ENCODE measurements around the gene KRT33B.
A peak's percentile ranks its signal among the peaks of the same experiment; 100 is the strongest.

Gene KRT33B

GRCh38 chr17:41322903-41323895 lies 46.4 kb downstream of the KRT33B start:
- ATAC-seq (no peak), DNase-seq (no peak)

- ATAC-seq (peak; percentile 45), DNase-seq (no peak)
Observed at GRCh38 chr17:41322094-41322902, 47.3 kb downstream of the KRT33B start.

- no peak for DNase-seq
- no peak for ATAC-seq
Observed at GRCh38 chr17:41318231-41318630, 51.4 kb downstream of the KRT33B start.

GRCh38 chr17:41315814-41316445 lies 53.7 kb downstream of the KRT33B start:
- ATAC-seq (no peak), DNase-seq (no peak)

GRCh38 chr17:41315204-41315794 lies 54.3 kb downstream of the KRT33B start, which contains the start of gene KRTAP17-1:
TSS of gene KRTAP17-1 (minus strand) at chr17:41315710. CDS start at chr17:41315650, 60 bp downstream.
- ATAC-seq = no peak
- no peak for DNase-seq

All from stimulated activated naive CD8-positive, alpha-beta T cell treated with anti-CD3 and anti-CD28 coated beads, Interleukin-15, Interleukin-2, amounts not matched to agents 100 U/mL and 50 U/mL, for 24 hours (primary cell).